Ovary (tissue), 9 donors: Measurements from ENCODE around the gene RAPGEF6. TPM values are rescaled to one million over a fixed set of nuclear protein-coding genes. Genes with fewer than 3 reads are reported as not detected.

Experiments used
- DNase-seq, 5 donors: peaks; one replicate each; pipeline ENCODE4 v3.0.0-alpha.2; 2019 to 2020
- H3K27ac ChIP-seq, 2 donors: fragments of 200-600 bp; one replicate each; pipeline versions ENCODE4 v1.5.1 to v1.8.0; 2019 to 2022
- H3K27me3 ChIP-seq: fragments of 200-600 bp; one replicate; pipeline ENCODE4 v1.8.0; 2022
- H3K36me3 ChIP-seq: fragments of 200-600 bp; sonication (generic); one replicate; pipeline ENCODE4 v1.5.1; 2019
- H3K4me1 ChIP-seq: one replicate; pipeline ENCODE4 v1.8.1; 2013; ENCODE audit warnings: mild to moderate bottlenecking, moderate library complexity; ENCODE audit not compliant: insufficient read depth
- H3K4me3 ChIP-seq: fragments of 200-600 bp; sonication (generic); one replicate; pipeline ENCODE4 v1.5.1; 2017
- H3K9me3 ChIP-seq, 2 donors: fragments of 200-600 bp in 1 of 2; sonication (generic) in 1 of 2; one replicate each; pipeline versions ENCODE4 v1.5.1 to v1.8.1; 2013 to 2019; ENCODE audit warnings: mild to moderate bottlenecking in 1 of 2, moderate library complexity in 1 of 2
- EP300 ChIP-seq: sonication (generic); formaldehyde crosslinking; IDR thresholded peaks from one replicate; pipeline ENCODE4 v1.6.1; 2017; ENCODE audit warnings: antibody characterized with exemption
- POLR2A ChIP-seq: fragments of 450-650 bp; IDR thresholded peaks from one replicate; pipeline ENCODE4 v1.6.1; 2017; ENCODE audit warnings: antibody characterized with exemption, mild to moderate bottlenecking, moderate library complexity
- WGBS, 3 donors: extraction: QIAGEN DNeasy Blood & Tissue Kit in 1 of 3; methylation state at CpG; one replicate each; pipeline versions ENCODE4 v1.1.5 to v1.1.7; 2013 to 2017; 5-methylcytosine and 5-hydroxymethylcytosine counted together
- intact Hi-C, 4 donors: fragments of 100-400 bp; cut with DNase I; formaldehyde crosslinking; loops; one replicate each; pipeline versions ENCODE4 v1.11.0 to v1.15.1; 2022 to 2023
- polyA plus RNA-seq, 2 donors: library from polyadenylated mRNA; stranded (reverse); fragments of 200-250 nt in 1 of 2; fragments of 350-450 nt in 1 of 2; fragmentation: Illumina TruSeq in 1 of 2; extraction: RNeasy Lipid Tissue Mini Kit (QIAGEN cat#74804) in 1 of 2; gene quantifications; one replicate each; pipeline ENCODE4 v1.2.3, GENCODE V29; 2013 to 2014
- total RNA-seq, 7 donors: library from RNA; depleted of rRNA in 2 of 7; stranded (reverse); fragments of >200 nt in 2 of 7; fragmentation: NEBNext Ultra II Directional in 3 of 7; extraction: Animal tissue kit (Norgen Biotek cat#: 25700) in 3 of 7; gene quantifications; one replicate each; pipeline versions ENCODE4 v1.1.0 to v1.2.4, GENCODE V29; 2016 to 2023
- TF ChIP-seq, protein P1 (sequence below), 3 donors: fragments of 450-650 bp in 2 of 3; fragments of 200-600 bp in 1 of 3; IDR thresholded peaks; one replicate each; pipeline versions ENCODE4 v1.5.1 to v1.8.0; 2016 to 2022; ENCODE audit warnings: antibody characterized with exemption in 3 of 3, mild to moderate bottlenecking in 1 of 3
- donor health status: DM: no; HTN: no; CAD: no; lungs with moderate emphysema.
- donor health status: DM: no; HTN: no; CAD: no.
- donor health status: Bipolar disorder and iron deficiency.
- donor health status: DM: yes; HTN: yes; CAD: no.
- donor health status: DM: no; HTN: no; CAD: no.
- donor health status: DM: yes; HTN: yes; CAD: no.

RAPGEF6 gene
- total and polyA plus RNA-seq, 9 donors, result 4.2 to 25.8 (median 18.5) TPM

DNA sequence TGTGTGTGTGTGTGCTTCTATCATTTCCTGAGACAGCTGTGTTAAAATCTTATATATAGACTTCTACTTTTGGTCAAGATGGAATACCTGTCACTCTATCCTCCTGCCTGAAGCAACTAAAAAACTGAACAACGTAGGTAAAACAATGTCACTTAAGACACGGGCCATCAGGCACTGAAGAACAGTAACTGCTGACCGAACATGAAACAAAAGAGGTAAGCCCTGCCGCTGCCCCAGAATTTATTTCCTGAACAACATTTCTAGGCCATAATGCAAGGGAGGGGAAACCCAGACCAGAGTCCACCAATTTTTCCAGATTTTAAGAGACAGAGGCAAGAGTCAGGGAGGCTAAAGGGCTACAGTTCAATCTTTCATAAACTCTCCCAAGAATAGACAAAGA, 215.2 kb downstream of the RAPGEF6 start:
- Histone ChIP-seq H3K4me3 (no peak overlapping the region), H3K36me3 (no peaks in the 10 kb centered on the region), H3K27ac (no peak overlapping the region), H3K27me3 (no peaks in the 10 kb centered on the region), H3K9me3 (no peaks in the 10 kb centered on the region), H3K4me1 (no peaks in the 10 kb centered on the region)
- intact Hi-C loops, result loop anchor here in 2 of 4 donors (5.0 to 10.0 kb wide), 2 partner anchors 253 to 255 kb away; partner anchors contain the start of gene HINT1 (in 2 of the 2)
- 88 to 90% (median 90%) methylated on average over 4 of the region's 4 CpGs for WGBS, 3 donors
- DNase-seq, result no peak
- TF ChIP-seq, protein P1, sequence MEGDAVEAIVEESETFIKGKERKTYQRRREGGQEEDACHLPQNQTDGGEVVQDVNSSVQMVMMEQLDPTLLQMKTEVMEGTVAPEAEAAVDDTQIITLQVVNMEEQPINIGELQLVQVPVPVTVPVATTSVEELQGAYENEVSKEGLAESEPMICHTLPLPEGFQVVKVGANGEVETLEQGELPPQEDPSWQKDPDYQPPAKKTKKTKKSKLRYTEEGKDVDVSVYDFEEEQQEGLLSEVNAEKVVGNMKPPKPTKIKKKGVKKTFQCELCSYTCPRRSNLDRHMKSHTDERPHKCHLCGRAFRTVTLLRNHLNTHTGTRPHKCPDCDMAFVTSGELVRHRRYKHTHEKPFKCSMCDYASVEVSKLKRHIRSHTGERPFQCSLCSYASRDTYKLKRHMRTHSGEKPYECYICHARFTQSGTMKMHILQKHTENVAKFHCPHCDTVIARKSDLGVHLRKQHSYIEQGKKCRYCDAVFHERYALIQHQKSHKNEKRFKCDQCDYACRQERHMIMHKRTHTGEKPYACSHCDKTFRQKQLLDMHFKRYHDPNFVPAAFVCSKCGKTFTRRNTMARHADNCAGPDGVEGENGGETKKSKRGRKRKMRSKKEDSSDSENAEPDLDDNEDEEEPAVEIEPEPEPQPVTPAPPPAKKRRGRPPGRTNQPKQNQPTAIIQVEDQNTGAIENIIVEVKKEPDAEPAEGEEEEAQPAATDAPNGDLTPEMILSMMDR (IDR thresholded peaks at IDR 0.05), result no peak
- TF ChIP-seq POLR2A (no peak), EP300 (no peak)

DNA sequence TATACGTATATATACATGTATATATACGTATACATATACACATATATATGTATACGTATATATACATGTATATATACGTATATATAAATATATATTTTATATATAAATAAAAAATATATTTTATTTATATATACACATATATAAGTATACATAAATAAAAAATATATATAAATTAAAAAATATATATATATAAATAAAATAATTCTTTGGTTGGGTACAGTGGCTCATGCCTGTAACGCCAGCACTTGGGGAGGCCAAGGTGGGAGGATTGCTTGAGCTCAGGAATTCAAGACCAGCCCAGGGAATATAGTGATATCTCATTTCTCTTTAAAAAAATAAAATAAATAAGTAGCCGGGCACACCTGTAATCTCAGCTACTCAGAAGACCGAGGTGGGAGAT, 216.2 kb downstream of the RAPGEF6 start:
- Histone ChIP-seq H3K4me3 (no peak overlapping the region), H3K4me1 (no peaks in the 10 kb centered on the region)

DNA sequence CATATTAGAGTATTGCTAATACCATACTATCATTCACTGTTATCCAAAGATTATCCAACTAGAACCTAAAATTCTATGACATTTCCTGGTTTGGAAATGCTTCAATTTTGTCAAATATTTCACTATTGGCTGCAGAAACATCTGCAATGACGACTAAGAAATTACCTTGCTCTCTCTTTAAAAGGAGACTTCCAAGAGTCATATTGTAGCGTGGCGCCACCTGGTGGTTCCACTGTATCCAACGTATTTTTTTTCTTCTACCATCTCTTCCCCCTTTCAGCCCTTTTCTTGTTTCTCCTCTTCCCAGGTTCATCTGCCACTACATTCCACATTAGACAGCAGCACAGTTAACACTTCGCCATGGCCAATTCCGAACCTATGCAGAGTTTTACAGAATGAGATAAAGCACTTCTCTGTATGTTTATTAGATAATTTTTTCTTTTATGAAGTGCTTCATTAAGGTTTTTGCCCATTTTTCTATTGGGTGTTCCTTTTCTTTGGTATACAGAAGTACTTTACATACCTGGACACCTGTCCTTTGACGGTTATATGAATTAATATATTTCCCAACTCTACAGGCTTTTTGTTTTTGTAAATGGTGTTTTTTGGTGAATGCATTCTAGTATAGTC, 217.7 kb downstream of the RAPGEF6 start:
- no peak overlapping the region for H3K27ac ChIP-seq
- TF ChIP-seq, protein P1 (IDR thresholded peaks at IDR 0.05), result peak; percentile 50 to 68 (median 63)
- TF ChIP-seq EP300, result no peak
- TF ChIP-seq POLR2A, result no peak
- peak; percentile 69 to 85 (median 83) for DNase-seq
- H3K27me3 ChIP-seq, result no peaks in the 10 kb centered on the region
- no peaks in the 10 kb centered on the region for H3K36me3 ChIP-seq
- intact Hi-C loops, result loop anchor here in 2 of 4 donors (5.0 to 10.0 kb wide), 2 partner anchors 250 to 253 kb away; partner anchors contain the start of gene HINT1 (in 2 of the 2)
- WGBS, 3 donors, result 14 to 20% (median 16%) methylated on average over 7 of the region's 7 CpGs
- H3K4me1 ChIP-seq, result no peaks in the 10 kb centered on the region
- H3K9me3 ChIP-seq, result no peaks in the 10 kb centered on the region
- no peak overlapping the region for H3K4me3 ChIP-seq

More for the DNA sequence above, 216.2 kb downstream of the RAPGEF6 start:
- H3K27ac ChIP-seq, result no peak overlapping the region
- H3K9me3 ChIP-seq, result no peaks in the 10 kb centered on the region
- no peak for DNase-seq
- 89 to 92% (median 89%) methylated on average over 7 of the region's 7 CpGs for WGBS, 3 donors
- intact Hi-C loops, result loop anchor here in 2 of 4 donors (5.0 to 10.0 kb wide), 2 partner anchors 252 to 254 kb away; partner anchors contain the start of gene HINT1 (in 2 of the 2)
- H3K36me3 ChIP-seq, result no peaks in the 10 kb centered on the region
- TF ChIP-seq POLR2A (no peak), EP300 (no peak)
- TF ChIP-seq, protein P1 (IDR thresholded peaks at IDR 0.05), result no peak
- no peaks in the 10 kb centered on the region for H3K27me3 ChIP-seq

DNA sequence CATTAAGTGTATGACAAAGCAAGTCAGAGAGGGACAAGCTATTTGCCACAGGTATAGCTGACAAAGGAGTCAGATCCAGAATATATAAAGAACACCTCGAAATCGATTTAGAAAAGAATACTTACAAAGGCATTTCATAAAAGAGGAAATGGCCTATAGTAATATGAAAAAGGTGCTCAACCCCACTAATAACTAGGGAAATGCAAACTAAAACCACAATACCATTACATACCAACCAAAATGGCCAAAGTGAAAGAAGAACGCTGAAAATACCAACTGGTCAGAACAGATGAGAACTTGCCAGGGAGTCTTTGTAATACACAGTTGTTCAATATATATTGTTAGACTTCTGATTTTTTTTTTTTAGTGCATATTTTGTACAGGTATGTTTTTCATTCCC, 218.3 kb downstream of the RAPGEF6 start:
- intact Hi-C loops, result loop anchor here in 2 of 4 donors (5.0 to 10.0 kb wide), 2 partner anchors 249 to 252 kb away; partner anchors contain the start of gene HINT1 (in 2 of the 2)

More for the DNA sequence above, 218.3 kb downstream of the RAPGEF6 start:
- Histone ChIP-seq H3K4me3 (no peak overlapping the region), H3K27me3 (no peaks in the 10 kb centered on the region), H3K9me3 (no peaks in the 10 kb centered on the region), H3K4me1 (no peaks in the 10 kb centered on the region), H3K27ac (no peak overlapping the region), H3K36me3 (no peaks in the 10 kb centered on the region)
- TF ChIP-seq, protein P1 (IDR thresholded peaks at IDR 0.05), result no peak
- TF ChIP-seq POLR2A, result no peak
- TF ChIP-seq EP300, result no peak
- no peak for DNase-seq
- 81 to 88% (median 87%) methylated on average over 3 of the region's 3 CpGs for WGBS, 3 donors
